IMR-90 (cell line): ENCODE measurements around the gene FBN3.

ENCODE experiments used
- CHD1 ChIP-seq: IDR thresholded peaks from 2 replicates; pipeline ENCODE4 v1.6.1; 2012; ENCODE audit warnings: low read depth, low read length, improper control_type of control experiment
- CTCF ChIP-seq: conservative IDR thresholded peaks from 2 replicates; pipeline ENCODE4 v1.5.1; 2012; ENCODE audit warnings: mild to moderate bottlenecking, low read depth, low read length, improper control_type of control experiment
- FOS ChIP-seq: fragments of 150-350 bp; IDR thresholded peaks from 2 replicates; pipeline ENCODE4 v1.6.1; 2016; ENCODE audit warnings: low read depth, low read length
- MXI1 ChIP-seq: IDR thresholded peaks from 2 replicates; pipeline ENCODE4 v1.6.1; 2012; ENCODE audit warnings: low read depth, mild to moderate bottlenecking, low read length, moderate library complexity, borderline replicate concordance
- POLR2A ChIP-seq: IDR thresholded peaks from 2 replicates; pipeline ENCODE4 v1.6.1; 2012; ENCODE audit warnings: mild to moderate bottlenecking, low read depth, low read length
- RAD21 ChIP-seq: IDR thresholded peaks from 2 replicates; pipeline ENCODE4 v1.6.1; 2012; ENCODE audit warnings: low read length, improper control_type of control experiment
- RFX5 ChIP-seq: IDR thresholded peaks from 2 replicates; pipeline ENCODE4 v1.8.0; 2012; ENCODE audit warnings: low read depth, mild to moderate bottlenecking, low read length, moderate library complexity
- SMC3 ChIP-seq: fragments of 150-350 bp; IDR thresholded peaks from 2 replicates; pipeline ENCODE4 v1.6.1; 2016; ENCODE audit warnings: low read depth, mild to moderate bottlenecking, antibody characterized with exemption, low read length, moderate library complexity
- USF2 ChIP-seq: fragments of 150-350 bp; IDR thresholded peaks from 2 replicates; pipeline ENCODE4 v1.6.1; 2017; ENCODE audit warnings: mild to moderate bottlenecking, antibody characterized with exemption, low read length, low read depth

- TF ChIP-seq CTCF (no peak), CHD1 (no peak), POLR2A (no peak), MXI1 (no peak), USF2 (no peak), RAD21 (no peak), FOS (no peak), RFX5 (no peak), SMC3 (no peak)
Measured at GRCh38 chr19:8050274-8051096, 98.9 kb downstream of the FBN3 start.
